Endometrial microvascular endothelial cells (primary cell): ENCODE measurements around the gene TERC. TPM values are rescaled to one million over a fixed set of nuclear protein-coding genes. Genes with fewer than 3 reads are reported as not detected.
"Not testable (repeated sequence)": the region's sequence is repeated elsewhere in the genome, so short reads cannot be mapped to it uniquely, and the experiment has no call there.

Source experiments
- in situ Hi-C: cut with HindIII; loops from 2 replicates; pipeline ENCODE4 v1.10.0; 2017; ENCODE audit warnings: low sequenced_read_pairs, low pct_unique_long_range_greater_than_20kb; ENCODE audit errors: inconsistent ontology term
- total RNA-seq: library from RNA; depleted of rRNA; stranded (reverse); fragments of >200 nt; gene quantifications from one replicate; pipeline ENCODE4 v1.2.3, GENCODE V29; 2015; ENCODE audit errors: inconsistent ontology term

The TERC gene
- total RNA-seq, 1 donor from 2014 or later = 288 TPM

GRCh38 chr3:169772897-169773816 is 8.3 kb upstream of the TERC start, which contains the start of gene MYNN:
MYNN (plus strand) TSS chr3:169773396; CDS start chr3:169774296, 900 bp downstream.
- in situ Hi-C loops = no loop called here

- in situ Hi-C loops = no loop called here
These were observed 7.5 kb upstream of the TERC start for GRCh38 chr3:169772305-169772896.

GRCh38 chr3:169771497-169772304 is 6.8 kb upstream of the TERC start:
- in situ Hi-C loops = no loop called here

GRCh38 chr3:169769287-169770181 is 4.7 kb upstream of the TERC start, which contains the start of gene ACTRT3:
ACTRT3 (minus strand) TSS chr3:169769561; CDS start chr3:169769520, 41 bp downstream.
- in situ Hi-C loops = no loop called here

GRCh38 chr3:169764312-169764881 is 463 bp downstream of the TERC start:
- in situ Hi-C loops = no loop called here

GRCh38 chr3:169760479-169760878 is 4.4 kb downstream of the TERC start:
- in situ Hi-C loops = no loop called here

GRCh38 chr3:169759256-169759655 is 5.6 kb downstream of the TERC start:
- in situ Hi-C loops = no loop called here

- in situ Hi-C loops = no loop called here
These were observed 6.4 kb downstream of the TERC start for GRCh38 chr3:169758359-169758994.

- in situ Hi-C loops = no loop called here
These were observed 9.4 kb downstream of the TERC start for GRCh38 chr3:169755488-169755887.

GRCh38 chr3:169754711-169755110 is 10.1 kb downstream of the TERC start:
- in situ Hi-C loops = no loop called here

- in situ Hi-C loops = no loop called here
These were observed 13.0 kb downstream of the TERC start for GRCh38 chr3:169751875-169752274.

- in situ Hi-C loops = no loop called here
These were observed 14.2 kb downstream of the TERC start for GRCh38 chr3:169750665-169751064.

- in situ Hi-C loops = no loop called here
These were observed 16.2 kb downstream of the TERC start for GRCh38 chr3:169748670-169749069.

- in situ Hi-C loops = no loop called here
These were observed 17.9 kb downstream of the TERC start for GRCh38 chr3:169746924-169747323.

GRCh38 chr3:169744366-169745054 is 20.4 kb downstream of the TERC start:
- in situ Hi-C loops = no loop called here

- in situ Hi-C loops = no loop called here
These were observed 25.8 kb downstream of the TERC start for GRCh38 chr3:169739067-169739466.

GRCh38 chr3:169731857-169732256 is 33.0 kb downstream of the TERC start:
- in situ Hi-C loops = not testable (repeated sequence)
